Transverse colon (tissue), 4 donors: ENCODE data around the gene MAPKAPK2. TPM values are rescaled to one million over a fixed set of nuclear protein-coding genes. Genes with fewer than 3 reads are reported as not detected.

ENCODE experiments used
- DNase-seq: peaks from one replicate; pipeline ENCODE4 v3.0.0-alpha.2; 2019
- H3K27ac ChIP-seq, 4 donors: fragments of 200-600 bp; sonication (generic); 2 replicates each; pipeline ENCODE4 v1.5.1; 2016 to 2018; ENCODE audit warnings: inconsistent platforms in 4 of 4
- H3K27me3 ChIP-seq: fragments of 200-600 bp; sonication (generic); 2 replicates; pipeline ENCODE4 v1.5.1; 2017; ENCODE audit warnings: inconsistent platforms
- H3K36me3 ChIP-seq, 4 donors: fragments of 200-600 bp; sonication (generic); 2 replicates each; pipeline ENCODE4 v1.5.1; 2017 to 2019; ENCODE audit warnings: inconsistent platforms in 4 of 4
- H3K4me1 ChIP-seq, 4 donors: fragments of 200-600 bp; sonication (generic); 2 replicates each; pipeline ENCODE4 v1.5.1; 2017 to 2020; ENCODE audit warnings: inconsistent platforms in 4 of 4
- H3K4me3 ChIP-seq, 4 donors: fragments of 200-600 bp; sonication (generic); 1 replicate in 1 of 4; 2 replicates in 3 of 4; pipeline versions ENCODE4 v1.5.1 to v1.6.1; 2017 to 2019; ENCODE audit warnings: inconsistent platforms in 4 of 4
- H3K9me3 ChIP-seq, 2 donors: fragments of 200-600 bp; sonication (generic); 2 replicates each; pipeline ENCODE4 v1.5.1; 2017 to 2019; ENCODE audit warnings: inconsistent platforms in 2 of 2
- EP300 ChIP-seq: sonication (generic); formaldehyde crosslinking; IDR thresholded peaks from one replicate; pipeline ENCODE4 v1.6.1; 2017; ENCODE audit warnings: antibody characterized with exemption, low read depth
- POLR2A ChIP-seq: fragments of 450-650 bp; IDR thresholded peaks from one replicate; pipeline ENCODE4 v1.6.1; 2016; ENCODE audit warnings: antibody characterized with exemption, mild to moderate bottlenecking, moderate library complexity
- POLR2AphosphoS5 ChIP-seq, 3 donors: sonication (generic); formaldehyde crosslinking; IDR thresholded peaks; one replicate each; pipeline ENCODE4 v1.6.1; 2016; ENCODE audit warnings: antibody characterized with exemption in 3 of 3
- WGBS, 2 donors: methylation state at CpG; one replicate each; pipeline ENCODE4 v1.1.5; 2018; ENCODE audit warnings: low coverage in 1 of 2; 5-methylcytosine and 5-hydroxymethylcytosine counted together
- in situ Hi-C, 4 donors: fragments of 200-750 bp; cut with MboI; loops; one replicate each; pipeline versions ENCODE4 v1.15.0 to v1.15.1; 2017; ENCODE audit warnings: low sequenced_read_pairs in 3 of 4, low pct_ligation_motif_present in 1 of 4, low pct_unique_long_range_greater_than_20kb in 1 of 4
- intact Hi-C: fragments of 100-400 bp; cut with DNase I; formaldehyde crosslinking; loops from one replicate; pipeline ENCODE4 v1.15.1; 2023; ENCODE audit warnings: low total_unique reads
- total RNA-seq, 4 donors: library from RNA; depleted of rRNA; stranded (reverse); fragments of >200 nt; gene quantifications; one replicate each; pipeline ENCODE4 v1.1.0, GENCODE V29; 2016
- TF ChIP-seq, protein P1 (sequence below), 5 experiments: fragments of 200-600 bp in 3 of 5; fragments of 450-650 bp in 2 of 5; sonication (generic) in 3 of 5; IDR thresholded peaks; 1 replicate in 2 of 5; 2 replicates in 3 of 5; pipeline ENCODE4 v1.5.1; 2016 to 2017; ENCODE audit warnings: antibody characterized with exemption in 5 of 5, inconsistent platforms in 3 of 5, mild to moderate bottlenecking in 2 of 5, moderate library complexity in 1 of 5

Gene MAPKAPK2
- total RNA-seq, 4 donors from 2014 or later, result 47.0 to 74.8 (median 52.2) TPM

GRCh38 chr1:206715552-206716158 is 30.9 kb downstream of the MAPKAPK2 start:
- intact Hi-C loops (no loop called here), in situ Hi-C loops (no loop called here)
- Histone ChIP-seq H3K27me3 (no peaks in the 10 kb centered on the region), H3K27ac (peak overlapping the region; percentile 70 to 78 (median 75)), H3K4me1 (peaks cover 38 to 86% (median 44%) of the 10 kb centered on the region in 4 donors), H3K9me3 (no peaks in the 10 kb centered on the region), H3K36me3 (no peaks in the 10 kb centered on the region), H3K4me3 (no peak overlapping the region)
- TF ChIP-seq, protein P1, sequence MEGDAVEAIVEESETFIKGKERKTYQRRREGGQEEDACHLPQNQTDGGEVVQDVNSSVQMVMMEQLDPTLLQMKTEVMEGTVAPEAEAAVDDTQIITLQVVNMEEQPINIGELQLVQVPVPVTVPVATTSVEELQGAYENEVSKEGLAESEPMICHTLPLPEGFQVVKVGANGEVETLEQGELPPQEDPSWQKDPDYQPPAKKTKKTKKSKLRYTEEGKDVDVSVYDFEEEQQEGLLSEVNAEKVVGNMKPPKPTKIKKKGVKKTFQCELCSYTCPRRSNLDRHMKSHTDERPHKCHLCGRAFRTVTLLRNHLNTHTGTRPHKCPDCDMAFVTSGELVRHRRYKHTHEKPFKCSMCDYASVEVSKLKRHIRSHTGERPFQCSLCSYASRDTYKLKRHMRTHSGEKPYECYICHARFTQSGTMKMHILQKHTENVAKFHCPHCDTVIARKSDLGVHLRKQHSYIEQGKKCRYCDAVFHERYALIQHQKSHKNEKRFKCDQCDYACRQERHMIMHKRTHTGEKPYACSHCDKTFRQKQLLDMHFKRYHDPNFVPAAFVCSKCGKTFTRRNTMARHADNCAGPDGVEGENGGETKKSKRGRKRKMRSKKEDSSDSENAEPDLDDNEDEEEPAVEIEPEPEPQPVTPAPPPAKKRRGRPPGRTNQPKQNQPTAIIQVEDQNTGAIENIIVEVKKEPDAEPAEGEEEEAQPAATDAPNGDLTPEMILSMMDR (IDR thresholded peaks at IDR 0.05), result no peak
- no peak for TF ChIP-seq EP300
- TF ChIP-seq POLR2AphosphoS5 (IDR thresholded peaks at IDR 0.05), result no peak
- TF ChIP-seq POLR2A, result no peak
- no peak for DNase-seq
- 74 to 81% methylated on average over 3 of the region's 3 CpGs for WGBS, 2 donors

GRCh38 chr1:206716159-206716869 is 31.6 kb downstream of the MAPKAPK2 start:
- TF ChIP-seq POLR2AphosphoS5 (IDR thresholded peaks at IDR 0.05) (no peak), POLR2A (no peak), EP300 (no peak)
- TF ChIP-seq, protein P1 (IDR thresholded peaks at IDR 0.05), result no peak
- WGBS, 2 donors, result 81 to 100% methylated on average over 1 to 11 of the region's 11 CpGs
- Histone ChIP-seq H3K27ac (peak overlapping the region; percentile 70 to 78 (median 75)), H3K36me3 (no peaks in the 10 kb centered on the region), H3K27me3 (no peaks in the 10 kb centered on the region), H3K4me1 (peaks cover 39 to 83% (median 42%) of the 10 kb centered on the region in 4 donors), H3K4me3 (no peak overlapping the region), H3K9me3 (no peaks in the 10 kb centered on the region)
- intact Hi-C loops, result no loop called here
- in situ Hi-C loops, result no loop called here
- DNase-seq, result no peak

DNA sequence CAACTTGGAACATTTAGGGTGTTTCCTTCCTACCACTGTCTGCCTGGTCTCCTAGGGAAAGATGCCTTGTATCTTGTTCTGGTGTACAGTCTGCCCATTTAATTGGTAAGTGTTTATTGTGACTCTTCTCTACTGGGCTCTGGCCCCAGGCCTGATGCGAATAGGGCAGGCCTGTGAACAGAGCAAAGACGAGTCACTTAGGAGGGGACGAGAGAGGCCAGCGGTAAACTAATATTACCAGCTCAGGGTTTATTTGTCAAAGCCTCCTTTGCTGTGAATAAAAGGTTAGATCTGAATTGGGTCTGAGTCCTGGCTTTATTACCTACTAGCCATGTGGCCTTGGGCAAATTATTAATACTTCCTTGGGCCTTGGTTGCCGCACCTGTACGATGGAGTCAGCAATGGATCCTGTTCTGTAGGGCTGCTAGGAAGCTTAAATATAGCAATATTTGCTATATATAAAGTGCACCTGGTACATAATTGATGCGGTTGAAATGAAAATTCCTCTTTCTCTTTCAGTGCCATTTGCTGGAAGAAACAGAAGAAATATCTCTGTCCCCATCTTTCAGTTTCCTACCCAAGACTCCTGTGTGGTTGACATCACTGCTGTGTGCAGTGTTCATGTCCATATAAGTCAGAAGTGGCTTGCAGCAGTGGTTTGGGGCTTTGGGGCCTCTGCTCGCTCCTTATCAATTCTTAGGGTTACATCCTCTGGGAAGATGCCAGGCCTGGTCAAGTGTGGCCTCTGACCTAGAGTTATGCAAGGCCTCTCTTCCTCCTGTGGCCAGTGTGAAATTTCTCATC is 32.4 kb downstream of the MAPKAPK2 start:
- WGBS, 2 donors, result 75 to 93% methylated on average over 3 to 8 of the region's 8 CpGs
- intact Hi-C loops, result no loop called here
- Histone ChIP-seq H3K4me3 (no peak overlapping the region), H3K4me1 (peaks cover 35 to 78% (median 38%) of the 10 kb centered on the region in 4 donors), H3K27ac (peak overlapping the region; percentile 70 to 78 (median 75)), H3K27me3 (no peaks in the 10 kb centered on the region), H3K9me3 (no peaks in the 10 kb centered on the region), H3K36me3 (no peaks in the 10 kb centered on the region)
- in situ Hi-C loops, result no loop called here
- TF ChIP-seq, protein P1 (IDR thresholded peaks at IDR 0.05), result no peak
- peak in 1 of 3 donors; percentile 39 for TF ChIP-seq POLR2AphosphoS5 (IDR thresholded peaks at IDR 0.05)
- DNase-seq, result peak; percentile 42

GRCh38 chr1:206717674-206717989 is 32.9 kb downstream of the MAPKAPK2 start:
- Histone ChIP-seq H3K27me3 (no peaks in the 10 kb centered on the region), H3K9me3 (no peaks in the 10 kb centered on the region), H3K4me1 (peaks cover 30 to 72% (median 35%) of the 10 kb centered on the region in 4 donors), H3K4me3 (no peak overlapping the region), H3K27ac (peak overlapping the region; percentile 43 to 78 (median 72)), H3K36me3 (no peaks in the 10 kb centered on the region)
- intact Hi-C loops (no loop called here), in situ Hi-C loops (no loop called here)
- 87 to 88% methylated on average over 1 of the region's 1 CpG for WGBS, 2 donors
- TF ChIP-seq EP300 (no peak), POLR2A (no peak)
- TF ChIP-seq, protein P1 (IDR thresholded peaks at IDR 0.05), result no peak
- no peak for DNase-seq
